GM13977 (cell line): ENCODE data around the gene CXCL17.
A peak's percentile ranks its signal among the peaks of the same experiment; 100 is the strongest.

Source experiments
- DNase-seq: peaks from one replicate; pipeline ENCODE4 v3.0.0; 2012; ENCODE audit warnings: low spot score
- CTCF ChIP-seq: IDR thresholded peaks from 2 replicates; pipeline ENCODE4 v1.5.1; 2012; ENCODE audit warnings: mild to moderate bottlenecking, control low read depth; ENCODE audit not compliant: insufficient read depth; ENCODE audit errors: extremely low read depth, missing control alignments
- in situ Hi-C: fragments of 300-500 bp; cut with MboI; formaldehyde crosslinking; loops from one replicate; pipeline ENCODE4 v1.12.0; 2022; ENCODE audit warnings: low sequenced_read_pairs, low pct_unique_long_range_greater_than_20kb, mixed read lengths, inconsistent platforms; ENCODE audit not compliant: unreplicated experiment

The CXCL17 gene

GRCh38 chr19:42403586-42403985 is 39.2 kb downstream of the CXCL17 start:
- TF ChIP-seq CTCF: no peak
- DNase-seq: no peak
- in situ Hi-C loops: no loop called here

GRCh38 chr19:42402376-42403116 is 40.2 kb downstream of the CXCL17 start:
- no peak for DNase-seq
- in situ Hi-C loops: no loop called here

GRCh38 chr19:42401365-42402303 is 41.1 kb downstream of the CXCL17 start:
- in situ Hi-C loops: no loop called here
- DNase-seq: peak; percentile 80
- peak; percentile 79 for TF ChIP-seq CTCF

More at GRCh38 chr19:42402376-42403116, 40.2 kb downstream of the CXCL17 start:
- TF ChIP-seq CTCF: no peak

GRCh38 chr19:42400404-42400803 is 42.3 kb downstream of the CXCL17 start:
- TF ChIP-seq CTCF: no peak
- in situ Hi-C loops: no loop called here
- DNase-seq: no peak

- DNase-seq: no peak
- in situ Hi-C loops: no loop called here
- TF ChIP-seq CTCF: no peak
These were observed 45.2 kb downstream of the CXCL17 start for GRCh38 chr19:42397263-42398166.
